Thoracic aorta (tissue), 2 donors: ENCODE measurements around the gene NAALADL2. TPM values are rescaled to one million over a fixed set of nuclear protein-coding genes. Genes with fewer than 3 reads are reported as not detected.

Source experiments
- ATAC-seq: fragments of 150-250 bp; one replicate; pipeline ENCODE4 v1.8.0; 2017; ENCODE audit warnings: low read depth; ENCODE audit not compliant: insufficient number of reproducible peaks, low FRiP score
- DNase-seq: peaks from one replicate; pipeline ENCODE4 v3.0.0-alpha.2; 2020; ENCODE audit warnings: low spot score
- H3K27ac ChIP-seq, 2 donors: fragments of 200-600 bp; sonication (generic); 1 replicate in 1 of 2; 2 replicates in 1 of 2; pipeline ENCODE4 v1.5.1; 2016; ENCODE audit warnings: mild to moderate bottlenecking in 2 of 2, moderate library complexity in 2 of 2
- H3K27me3 ChIP-seq: fragments of 200-600 bp; sonication (generic); replicated peaks from 2 replicates; pipeline ENCODE4 v1.6.0; 2016; ENCODE audit warnings: mild to moderate bottlenecking; ENCODE audit not compliant: insufficient read depth
- H3K36me3 ChIP-seq: fragments of 200-600 bp; sonication (generic); one replicate; pipeline ENCODE4 v1.5.1; 2016
- H3K4me1 ChIP-seq, 2 donors: fragments of 200-600 bp; sonication (generic); 1 replicate in 1 of 2; 2 replicates in 1 of 2; pipeline versions ENCODE4 v1.5.1 to v1.6.0; 2016; ENCODE audit warnings: low read depth in 2 of 2, mild to moderate bottlenecking in 1 of 2; ENCODE audit not compliant: control insufficient read depth in 1 of 2
- H3K4me3 ChIP-seq: fragments of 200-600 bp; sonication (generic); 2 replicates; pipeline ENCODE4 v1.5.1; 2016; ENCODE audit warnings: mild to moderate bottlenecking
- H3K9me3 ChIP-seq: fragments of 200-600 bp; sonication (generic); 2 replicates; pipeline ENCODE4 v1.5.1; 2016
- CTCF ChIP-seq: fragments of 200-600 bp; sonication (generic); IDR thresholded peaks from one replicate; pipeline ENCODE4 v1.5.1; 2019; ENCODE audit warnings: antibody characterized with exemption
- total RNA-seq, 2 donors: library from RNA; depleted of rRNA; stranded (reverse); fragments of >200 nt; gene quantifications; one replicate each; pipeline versions ENCODE4 v1.1.0 to v1.2.3, GENCODE V29; 2016

The NAALADL2 gene
- total RNA-seq, 2 donors from 2014 or later = 12.9 to 21.0 TPM

GRCh38 chr3:174958671-174959328 lies 99.7 kb downstream of the NAALADL2 start:
- no peak for DNase-seq

GRCh38 chr3:174959556-174960065 lies 100.5 kb downstream of the NAALADL2 start:
- peaks cover 10 to 30% of the 10 kb centered on the region in 2 donors for H3K4me1 ChIP-seq
- no peak overlapping the region for H3K27ac ChIP-seq
- no peaks in the 10 kb centered on the region for H3K9me3 ChIP-seq
- no peak overlapping the region for H3K4me3 ChIP-seq
- H3K36me3 ChIP-seq = no peaks in the 10 kb centered on the region
- ATAC-seq (no peak), DNase-seq (no peak)
- H3K27me3 ChIP-seq = no peaks in the 10 kb centered on the region
- no peak for TF ChIP-seq CTCF

More at GRCh38 chr3:174958671-174959328, 99.7 kb downstream of the NAALADL2 start:
- H3K27me3 ChIP-seq = no peaks in the 10 kb centered on the region
- H3K36me3 ChIP-seq = no peaks in the 10 kb centered on the region
- H3K4me1 ChIP-seq = peaks cover 10 to 30% of the 10 kb centered on the region in 2 donors
- H3K9me3 ChIP-seq = no peaks in the 10 kb centered on the region
- no peak for TF ChIP-seq CTCF
- H3K4me3 ChIP-seq = no peak overlapping the region
- ATAC-seq = no peak
- no peak overlapping the region for H3K27ac ChIP-seq

GRCh38 chr3:174960898-174961297 lies 101.8 kb downstream of the NAALADL2 start:
- Histone ChIP-seq H3K4me3 (no peak overlapping the region), H3K4me1 (peaks cover 10 to 30% of the 10 kb centered on the region in 2 donors), H3K36me3 (no peaks in the 10 kb centered on the region), H3K9me3 (no peaks in the 10 kb centered on the region), H3K27me3 (no peaks in the 10 kb centered on the region), H3K27ac (no peak overlapping the region)
- ATAC-seq (no peak), DNase-seq (no peak)
- TF ChIP-seq CTCF = no peak

GRCh38 chr3:174973465-174973864 lies 114.3 kb downstream of the NAALADL2 start:
- Histone ChIP-seq H3K27ac (no peak overlapping the region), H3K27me3 (no peaks in the 10 kb centered on the region), H3K4me1 (no peaks in the 10 kb centered on the region), H3K4me3 (no peak overlapping the region), H3K9me3 (no peaks in the 10 kb centered on the region), H3K36me3 (no peaks in the 10 kb centered on the region)
- TF ChIP-seq CTCF = no peak
- no peak for DNase-seq
- no peak for ATAC-seq

- TF ChIP-seq CTCF = no peak
- no peak for DNase-seq
- Histone ChIP-seq H3K36me3 (no peaks in the 10 kb centered on the region), H3K27me3 (no peaks in the 10 kb centered on the region), H3K4me3 (no peak overlapping the region), H3K9me3 (no peaks in the 10 kb centered on the region), H3K4me1 (no peaks in the 10 kb centered on the region), H3K27ac (no peak overlapping the region)
- ATAC-seq = no peak
These were observed 127.6 kb downstream of the NAALADL2 start for GRCh38 chr3:174986685-174987084.
